GM18517 (cell line): ENCODE measurements around the gene DHCR24.

Experiments used
- ATAC-seq: cut with Tn5 transposase; IDR thresholded peaks from one replicate; pipeline ENCODE4 v1.9.1; 2021; ENCODE audit warnings: mild to moderate bottlenecking, moderate library complexity; ENCODE audit not compliant: unreplicated experiment

DHCR24 gene

GRCh38 chr1:54846716-54847284, 40.2 kb downstream of the DHCR24 start:
- no peak for ATAC-seq

GRCh38 chr1:54846301-54846700, 40.7 kb downstream of the DHCR24 start:
- no peak for ATAC-seq

GRCh38 chr1:54845772-54846171, 41.2 kb downstream of the DHCR24 start:
- ATAC-seq = no peak

- no peak for ATAC-seq
These were observed 42.4 kb downstream of the DHCR24 start for GRCh38 chr1:54844564-54844963.

- no peak for ATAC-seq
These were observed 43.5 kb downstream of the DHCR24 start for GRCh38 chr1:54843449-54843848.

- no peak for ATAC-seq
These were observed 44.0 kb downstream of the DHCR24 start for GRCh38 chr1:54842963-54843362.

- ATAC-seq = no peak
These were observed 44.6 kb downstream of the DHCR24 start for GRCh38 chr1:54842206-54842915.

- no peak for ATAC-seq
These were observed 47.2 kb downstream of the DHCR24 start for GRCh38 chr1:54839824-54840223.

GRCh38 chr1:54838565-54839180, 48.3 kb downstream of the DHCR24 start:
- ATAC-seq = no peak

GRCh38 chr1:54837002-54837853, 49.8 kb downstream of the DHCR24 start:
- no peak for ATAC-seq

GRCh38 chr1:54836594-54836993, 50.4 kb downstream of the DHCR24 start:
- ATAC-seq = no peak

GRCh38 chr1:54835970-54836369, 51.0 kb downstream of the DHCR24 start:
- no peak for ATAC-seq

GRCh38 chr1:54835131-54835898, 51.7 kb downstream of the DHCR24 start:
- no peak for ATAC-seq

- ATAC-seq = no peak
These were observed 52.9 kb downstream of the DHCR24 start for GRCh38 chr1:54834007-54834541.

GRCh38 chr1:54833121-54833520, 53.9 kb downstream of the DHCR24 start:
- ATAC-seq = no peak

GRCh38 chr1:54826226-54826816, 60.7 kb downstream of the DHCR24 start:
- no peak for ATAC-seq

GRCh38 chr1:54825696-54826095, 61.3 kb downstream of the DHCR24 start:
- no peak for ATAC-seq

GRCh38 chr1:54823670-54824069, 63.3 kb downstream of the DHCR24 start:
- no peak for ATAC-seq

GRCh38 chr1:54819733-54820132, 67.3 kb downstream of the DHCR24 start:
- no peak for ATAC-seq

GRCh38 chr1:54819195-54819536, 67.8 kb downstream of the DHCR24 start:
- no peak for ATAC-seq
